Neural progenitor cell (in vitro differentiated cells): ENCODE results near the gene B4GALNT3.

ENCODE experiments used
- EZH2 ChIP-seq: fragments of 200-600 bp; sonication (generic); IDR thresholded peaks from 2 replicates; pipeline ENCODE4 v1.6.1; 2017; ENCODE audit warnings: antibody characterized with exemption, mild to moderate bottlenecking, moderate library complexity
- TF ChIP-seq, protein P1 (sequence below): fragments of 200-600 bp; sonication (generic); IDR thresholded peaks from 2 replicates; pipeline ENCODE4 v1.5.1; 2017; ENCODE audit warnings: antibody characterized with exemption, mild to moderate bottlenecking

DNA sequence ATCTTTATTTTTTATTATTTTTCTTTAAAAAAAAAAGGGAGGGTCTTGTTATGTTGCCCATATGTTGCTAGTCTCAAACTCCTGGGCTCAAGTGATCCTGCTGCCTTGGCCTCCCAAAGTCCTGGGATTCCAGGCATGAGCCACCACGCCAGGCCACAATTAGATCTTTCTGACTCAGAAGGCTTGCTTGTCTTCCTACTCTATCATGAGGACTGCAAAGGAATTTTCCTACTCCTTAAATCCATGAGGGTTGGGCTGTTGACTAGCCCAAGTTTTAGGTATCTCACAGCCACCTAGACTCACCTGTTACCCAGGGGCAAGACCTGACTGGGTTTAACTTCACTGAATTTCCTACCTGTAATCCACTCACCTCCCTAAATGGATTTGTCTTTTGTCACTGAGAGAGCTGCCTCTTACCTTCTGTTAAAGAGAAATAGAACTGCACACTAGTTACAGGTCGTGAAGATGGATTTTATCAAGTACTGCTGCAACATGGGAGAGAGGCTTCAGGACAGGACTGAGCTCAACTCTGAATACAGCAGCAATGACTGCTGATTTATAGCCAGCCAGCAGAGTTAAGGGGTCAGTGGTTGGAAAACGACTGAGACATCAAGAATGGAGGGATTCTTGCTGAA, 72.3 kb downstream of the B4GALNT3 start:
- TF ChIP-seq, protein P1, sequence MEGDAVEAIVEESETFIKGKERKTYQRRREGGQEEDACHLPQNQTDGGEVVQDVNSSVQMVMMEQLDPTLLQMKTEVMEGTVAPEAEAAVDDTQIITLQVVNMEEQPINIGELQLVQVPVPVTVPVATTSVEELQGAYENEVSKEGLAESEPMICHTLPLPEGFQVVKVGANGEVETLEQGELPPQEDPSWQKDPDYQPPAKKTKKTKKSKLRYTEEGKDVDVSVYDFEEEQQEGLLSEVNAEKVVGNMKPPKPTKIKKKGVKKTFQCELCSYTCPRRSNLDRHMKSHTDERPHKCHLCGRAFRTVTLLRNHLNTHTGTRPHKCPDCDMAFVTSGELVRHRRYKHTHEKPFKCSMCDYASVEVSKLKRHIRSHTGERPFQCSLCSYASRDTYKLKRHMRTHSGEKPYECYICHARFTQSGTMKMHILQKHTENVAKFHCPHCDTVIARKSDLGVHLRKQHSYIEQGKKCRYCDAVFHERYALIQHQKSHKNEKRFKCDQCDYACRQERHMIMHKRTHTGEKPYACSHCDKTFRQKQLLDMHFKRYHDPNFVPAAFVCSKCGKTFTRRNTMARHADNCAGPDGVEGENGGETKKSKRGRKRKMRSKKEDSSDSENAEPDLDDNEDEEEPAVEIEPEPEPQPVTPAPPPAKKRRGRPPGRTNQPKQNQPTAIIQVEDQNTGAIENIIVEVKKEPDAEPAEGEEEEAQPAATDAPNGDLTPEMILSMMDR, result no peak
- TF ChIP-seq EZH2, result no peak
